ENCODE data around the gene ATF2. TPM values are rescaled to one million over a fixed set of nuclear protein-coding genes. Genes with fewer than 3 reads are reported as not detected.

Gene ATF2
- total and polyA plus RNA-seq, 2 of the 4 experiments (the other 2 are of a cell fraction), result 23.2 to 60.0 TPM

DNA sequence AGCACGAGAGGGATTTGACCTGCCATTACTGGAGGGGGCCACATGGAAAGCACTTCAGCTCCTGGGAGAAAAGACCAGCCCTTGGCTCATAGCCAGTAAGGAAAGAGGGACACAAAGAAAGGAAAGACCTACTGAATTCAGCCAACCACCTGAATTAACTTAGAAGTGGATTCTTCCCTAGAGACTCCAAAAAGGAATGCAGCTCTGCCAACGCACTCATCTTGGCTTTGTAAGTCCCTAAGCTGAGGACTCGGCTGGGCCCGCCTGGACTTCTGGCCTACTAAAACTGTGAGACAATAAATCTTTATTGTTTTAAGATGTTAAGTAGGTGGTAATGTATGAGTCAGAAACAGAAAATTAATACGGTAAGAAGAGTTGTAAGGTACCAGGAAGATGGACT, 11.5 kb downstream of the ATF2 start:
- Histone ChIP-seq H3K4ac (ENCODE audit: low read depth, low read length) (no peak overlapping the region), H3K27me3 (ENCODE audit: control insufficient read depth, insufficient read depth, low read length) (no peaks in the 10 kb centered on the region), H3K36me3 (ENCODE audit: control insufficient read depth, insufficient read depth, low read length) (0 out of 2 replicates have a peak, but pooled peaks cover 2% of the 10 kb centered on the region), H3K9me3 (ENCODE audit: control insufficient read depth, insufficient read depth, low read length) (no peaks in the 10 kb centered on the region), H3K4me3 (ENCODE audit: insufficient read depth, low read depth, low read length) (no peak overlapping the region), H2BK20ac (ENCODE audit: low read depth, low read length) (no peak overlapping the region), H2AK5ac (ENCODE audit: low read depth, low read length) (no peak overlapping the region), H3K23ac (ENCODE audit: low read depth, low read length) (no peak overlapping the region), H3K18ac (ENCODE audit: low read depth, low read length) (no peak overlapping the region), H3K9me1 (ENCODE audit: insufficient read depth, low read length) (peaks cover 12% of the 10 kb centered on the region), H3K56ac (ENCODE audit: extremely low read depth, insufficient read depth, low read length) (no peak overlapping the region), H2BK15ac (ENCODE audit: low read depth, low read length) (no peak overlapping the region), H4K5ac (ENCODE audit: low read depth, low read length) (no peak overlapping the region), H3K14ac (replicated peaks; ENCODE audit: low read depth, low read length) (no peak overlapping the region), H3K79me1 (ENCODE audit: low read depth in 1 of 2, low read length in 2 of 2) (peaks cover 21 to 64% of the 10 kb centered on the region in 2 experiments), H3K4me1 (ENCODE audit: control insufficient read depth, insufficient read depth, low read length) (peaks cover 6% of the 10 kb centered on the region), H4K8ac (ENCODE audit: low read depth in 2 of 2, low read length in 2 of 2) (no peak overlapping the region), H4K20me1 (ENCODE audit: insufficient read depth, low read length) (peaks cover 91% of the 10 kb centered on the region), H3K4me2 (ENCODE audit: low read depth, low read length) (no peak overlapping the region), H3K27ac (ENCODE audit: insufficient read depth, low read length) (no peak overlapping the region), H3K9ac (ENCODE audit: low read depth, low read length) (no peak overlapping the region), H4K91ac (ENCODE audit: insufficient read depth, low read depth, low read length) (no peak overlapping the region), H2BK120ac (ENCODE audit: low read depth, low read length) (no peak overlapping the region), H2BK5ac (ENCODE audit: low read depth, low read length, poor library complexity, severe bottlenecking) (no peak overlapping the region), H2AK9ac (replicated peaks; ENCODE audit: low read depth, low read length, poor library complexity) (no peak overlapping the region), H2AFZ (replicated peaks; ENCODE audit: low read length, poor library complexity) (no peak overlapping the region)
- in situ Hi-C loops (cut with MboI; ENCODE audit: low sequenced_read_pairs) (no loop called here), dilution Hi-C loops (cut with HindIII; ENCODE audit: low sequenced_read_pairs, unreplicated experiment) (no loop called here), intact Hi-C loops (cut with micrococcal nuclease) (no loop called here)
- TF ChIP-seq RFX5 (IDR thresholded peaks at IDR 0.05; ENCODE audit: low read depth, low read length) (no peak), RCOR1 (IDR thresholded peaks at IDR 0.05; ENCODE audit: insufficient replicate concordance, low read length) (no peak), CEBPB (IDR thresholded peaks at IDR 0.05; ENCODE audit: low read depth, low read length) (no peak)
- TF ChIP-seq, protein P1, sequence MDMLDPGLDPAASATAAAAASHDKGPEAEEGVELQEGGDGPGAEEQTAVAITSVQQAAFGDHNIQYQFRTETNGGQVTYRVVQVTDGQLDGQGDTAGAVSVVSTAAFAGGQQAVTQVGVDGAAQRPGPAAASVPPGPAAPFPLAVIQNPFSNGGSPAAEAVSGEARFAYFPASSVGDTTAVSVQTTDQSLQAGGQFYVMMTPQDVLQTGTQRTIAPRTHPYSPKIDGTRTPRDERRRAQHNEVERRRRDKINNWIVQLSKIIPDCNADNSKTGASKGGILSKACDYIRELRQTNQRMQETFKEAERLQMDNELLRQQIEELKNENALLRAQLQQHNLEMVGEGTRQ (IDR thresholded peaks at IDR 0.05; ENCODE audit: low read depth, low read length), result no peak
- POLR2A ChIA-PET (ENCODE audit: unreplicated experiment), result no interaction called here
- DNase-seq (no peak), ATAC-seq (ENCODE audit: low read depth) (no peak)
- no TSS peak for BruUV-seq (replicated peaks)
- CTCF ChIA-PET, result no interaction called here
- WGBS, 2 experiments (ENCODE audit: extremely low coverage in 2 of 2, insufficient read length in 1 of 2), result 100% methylated on average over 1 of the region's 5 CpGs; no CpG with 5 or more reads in 1 of the 2 experiments

Data from IMR-90 (cell line).